Testis (tissue), 3 donors: ENCODE measurements around the gene ICOS. TPM values are rescaled to one million over a fixed set of nuclear protein-coding genes. Genes with fewer than 3 reads are reported as not detected.

Source experiments
- DNase-seq: peaks from one replicate; pipeline ENCODE4 v3.0.0-alpha.2; 2019
- H3K27ac ChIP-seq, 2 donors: fragments of 200-600 bp; sonication (generic); one replicate each; pipeline ENCODE4 v1.5.1; 2019
- H3K27me3 ChIP-seq: fragments of 200-600 bp; sonication (generic); one replicate; pipeline ENCODE4 v1.5.1; 2019
- H3K36me3 ChIP-seq: fragments of 200-600 bp; sonication (generic); one replicate; pipeline ENCODE4 v1.5.1; 2017; ENCODE audit warnings: low read depth; ENCODE audit errors: missing control alignments
- H3K4me1 ChIP-seq: fragments of 200-600 bp; sonication (generic); one replicate; pipeline ENCODE4 v1.5.1; 2019
- H3K4me3 ChIP-seq, 2 donors: fragments of 200-600 bp; sonication (generic); one replicate each; pipeline ENCODE4 v1.5.1; 2017 to 2019
- H3K9me3 ChIP-seq: fragments of 200-600 bp; sonication (generic); one replicate; pipeline ENCODE4 v1.5.1; 2017
- POLR2A ChIP-seq: fragments of 450-650 bp; IDR thresholded peaks from one replicate; pipeline ENCODE4 v1.6.1; 2017; ENCODE audit warnings: antibody characterized with exemption, mild to moderate bottlenecking, moderate library complexity
- WGBS, 2 donors: methylation state at CpG; one replicate each; pipeline ENCODE4 v1.1.5; 2018; 5-methylcytosine and 5-hydroxymethylcytosine counted together
- intact Hi-C: fragments of 100-400 bp; cut with DNase I; formaldehyde crosslinking; loops from one replicate; pipeline ENCODE4 v1.15.1; 2023; ENCODE audit warnings: low total_unique reads
- polyA plus RNA-seq: library from polyadenylated mRNA; stranded (reverse); fragments of 350-450 nt; fragmentation: Illumina TruSeq; extraction: RNeasy Lipid Tissue Mini Kit (QIAGEN cat#74804); gene quantifications from one replicate; pipeline ENCODE4 v1.2.3, GENCODE V29; 2014; ENCODE audit warnings: low read depth, low replicate concordance; ENCODE audit not compliant: insufficient read depth
- total RNA-seq, 2 donors: library from RNA; depleted of rRNA; stranded (reverse); fragments of >200 nt; gene quantifications; one replicate each; pipeline ENCODE4 v1.2.3, GENCODE V29; 2016
- TF ChIP-seq, protein P1 (sequence below), 3 experiments: fragments of 450-650 bp in 2 of 3; fragments of 200-600 bp in 1 of 3; sonication (generic) in 1 of 3; IDR thresholded peaks; one replicate each; pipeline ENCODE4 v1.5.1; 2016 to 2019; ENCODE audit warnings: antibody characterized with exemption in 3 of 3, mild to moderate bottlenecking in 2 of 3, moderate library complexity in 1 of 3

Gene ICOS
- total and polyA plus RNA-seq, 3 donors from 2014 or later, result 0.16 to 0.91 (median 0.62) TPM

GRCh38 chr2:203891474-203891873, 45.1 kb upstream of the ICOS start:
- Histone ChIP-seq H3K4me1 (no peaks in the 10 kb centered on the region), H3K36me3 (no peaks in the 10 kb centered on the region), H3K9me3 (no peaks in the 10 kb centered on the region), H3K4me3 (no peak overlapping the region), H3K27ac (no peak overlapping the region), H3K27me3 (no peaks in the 10 kb centered on the region)
- WGBS, 2 donors, result 93 to 95% methylated on average over 2 of the region's 2 CpGs
- intact Hi-C loops, result no loop called here
- TF ChIP-seq, protein P1, sequence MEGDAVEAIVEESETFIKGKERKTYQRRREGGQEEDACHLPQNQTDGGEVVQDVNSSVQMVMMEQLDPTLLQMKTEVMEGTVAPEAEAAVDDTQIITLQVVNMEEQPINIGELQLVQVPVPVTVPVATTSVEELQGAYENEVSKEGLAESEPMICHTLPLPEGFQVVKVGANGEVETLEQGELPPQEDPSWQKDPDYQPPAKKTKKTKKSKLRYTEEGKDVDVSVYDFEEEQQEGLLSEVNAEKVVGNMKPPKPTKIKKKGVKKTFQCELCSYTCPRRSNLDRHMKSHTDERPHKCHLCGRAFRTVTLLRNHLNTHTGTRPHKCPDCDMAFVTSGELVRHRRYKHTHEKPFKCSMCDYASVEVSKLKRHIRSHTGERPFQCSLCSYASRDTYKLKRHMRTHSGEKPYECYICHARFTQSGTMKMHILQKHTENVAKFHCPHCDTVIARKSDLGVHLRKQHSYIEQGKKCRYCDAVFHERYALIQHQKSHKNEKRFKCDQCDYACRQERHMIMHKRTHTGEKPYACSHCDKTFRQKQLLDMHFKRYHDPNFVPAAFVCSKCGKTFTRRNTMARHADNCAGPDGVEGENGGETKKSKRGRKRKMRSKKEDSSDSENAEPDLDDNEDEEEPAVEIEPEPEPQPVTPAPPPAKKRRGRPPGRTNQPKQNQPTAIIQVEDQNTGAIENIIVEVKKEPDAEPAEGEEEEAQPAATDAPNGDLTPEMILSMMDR (IDR thresholded peaks at IDR 0.05), result no peak
- no peak for TF ChIP-seq POLR2A
- DNase-seq, result no peak

DNA sequence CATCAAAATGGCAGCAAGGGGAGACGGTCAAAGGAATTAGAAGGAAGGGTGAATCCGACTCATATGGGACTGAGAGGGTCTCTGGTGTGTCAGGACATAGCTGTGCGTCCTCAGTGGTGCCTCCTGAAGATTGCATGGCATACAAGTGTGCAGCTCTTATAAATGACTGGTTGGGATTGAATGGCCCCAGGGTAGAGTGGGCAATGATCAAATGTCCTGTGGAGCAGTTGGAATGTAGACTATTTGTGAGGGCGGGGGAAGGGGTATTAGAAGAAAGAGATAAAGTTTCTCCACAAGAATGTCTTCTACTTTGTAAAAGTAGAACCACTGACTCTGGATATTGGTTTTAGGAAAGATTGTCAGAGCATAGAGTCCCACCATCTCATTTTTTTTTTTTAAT, 44.4 kb upstream of the ICOS start:
- Histone ChIP-seq H3K4me1 (no peaks in the 10 kb centered on the region), H3K27me3 (no peaks in the 10 kb centered on the region), H3K36me3 (no peaks in the 10 kb centered on the region), H3K4me3 (no peak overlapping the region), H3K9me3 (no peaks in the 10 kb centered on the region), H3K27ac (no peak overlapping the region)
- DNase-seq, result no peak
- WGBS, 2 donors, result 94 to 97% methylated on average over 4 of the region's 4 CpGs
- intact Hi-C loops, result no loop called here
- TF ChIP-seq, protein P1 (IDR thresholded peaks at IDR 0.05), result no peak
- TF ChIP-seq POLR2A, result no peak

DNA sequence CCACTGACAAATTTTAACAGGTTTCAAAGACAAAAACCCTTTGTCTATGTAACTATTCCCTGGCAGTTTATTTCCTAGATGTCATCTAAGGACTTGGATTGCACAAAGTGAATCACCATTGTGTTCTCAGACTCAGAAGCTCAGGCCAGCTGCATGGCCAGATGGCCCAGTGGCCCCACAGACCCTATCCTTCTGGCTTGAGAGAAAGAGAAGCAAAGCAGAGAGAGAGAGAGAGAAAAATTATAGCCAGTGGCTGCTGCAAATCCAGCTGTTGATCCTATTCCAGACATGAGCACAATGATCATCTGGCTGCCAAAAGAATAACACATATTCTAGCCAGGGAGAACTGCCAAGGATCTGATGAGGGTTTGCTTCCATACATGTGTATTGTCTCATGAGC, 43.2 kb upstream of the ICOS start:
- Histone ChIP-seq H3K4me1 (no peaks in the 10 kb centered on the region), H3K27ac (no peak overlapping the region), H3K9me3 (no peaks in the 10 kb centered on the region)

DNA sequence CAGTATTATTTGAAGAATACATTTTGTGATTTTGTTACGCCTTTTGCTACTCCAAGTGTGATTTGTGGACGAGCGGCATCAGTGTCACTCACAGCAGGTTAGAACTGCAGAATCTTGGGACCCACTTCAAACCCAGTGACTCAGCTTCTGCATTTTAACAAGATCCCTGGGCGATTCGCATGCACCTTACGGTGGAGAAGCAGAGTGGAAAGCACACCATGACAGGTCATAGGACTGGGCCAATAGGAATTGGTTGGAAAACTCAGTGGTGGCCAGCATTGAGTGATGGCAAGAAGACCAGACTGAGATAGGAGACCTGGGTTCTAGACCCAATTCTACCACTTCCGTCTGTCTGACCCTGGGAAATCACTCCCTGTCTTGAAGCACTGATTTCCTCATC, 42.7 kb upstream of the ICOS start:
- intact Hi-C loops, result no loop called here
- DNase-seq, result no peak
- no peak for TF ChIP-seq POLR2A
- TF ChIP-seq, protein P1 (IDR thresholded peaks at IDR 0.05), result no peak

More for the DNA sequence above, 43.2 kb upstream of the ICOS start:
- Histone ChIP-seq H3K36me3 (no peaks in the 10 kb centered on the region), H3K4me3 (no peak overlapping the region), H3K27me3 (no peaks in the 10 kb centered on the region)
- no peak for TF ChIP-seq POLR2A
- TF ChIP-seq, protein P1 (IDR thresholded peaks at IDR 0.05), result no peak
- intact Hi-C loops, result no loop called here
- DNase-seq, result no peak

DNA sequence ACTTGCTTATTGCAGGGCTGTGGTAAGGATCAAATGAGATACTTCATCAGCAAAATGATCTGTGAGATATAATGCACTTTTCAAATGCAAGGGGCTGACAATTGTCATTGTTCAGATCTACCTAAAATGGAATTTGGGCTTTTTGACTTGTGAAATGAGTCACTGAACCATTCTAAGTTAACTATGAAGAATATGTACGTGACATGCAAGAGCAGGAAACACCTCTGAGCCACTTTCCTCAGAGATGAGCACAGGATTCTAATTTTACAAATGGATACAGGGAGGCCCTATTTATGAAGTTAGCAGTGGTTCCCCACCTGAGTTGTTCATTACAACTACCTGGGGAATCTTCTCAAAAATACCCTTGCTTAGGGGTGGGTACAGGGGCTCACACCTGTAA, 42.3 kb upstream of the ICOS start:
- no peak for DNase-seq
- Histone ChIP-seq H3K27ac (no peak overlapping the region), H3K9me3 (no peaks in the 10 kb centered on the region), H3K36me3 (no peaks in the 10 kb centered on the region), H3K4me1 (no peaks in the 10 kb centered on the region), H3K27me3 (no peaks in the 10 kb centered on the region), H3K4me3 (no peak overlapping the region)
- 84 to 92% methylated on average over 1 of the region's 1 CpG for WGBS, 2 donors
- TF ChIP-seq, protein P1 (IDR thresholded peaks at IDR 0.05), result no peak
- no peak for TF ChIP-seq POLR2A
- intact Hi-C loops, result no loop called here

More for the DNA sequence above, 42.7 kb upstream of the ICOS start:
- Histone ChIP-seq H3K27me3 (no peaks in the 10 kb centered on the region), H3K9me3 (no peaks in the 10 kb centered on the region), H3K36me3 (no peaks in the 10 kb centered on the region), H3K27ac (no peak overlapping the region), H3K4me3 (no peak overlapping the region), H3K4me1 (no peaks in the 10 kb centered on the region)
- 89 to 96% methylated on average over 7 of the region's 7 CpGs for WGBS, 2 donors
